Activated CD4-positive, alpha-beta T cell treated with anti-CD3 and anti-CD28 coated beads, Interleukin-2, amount 50 U/mL, for 24 hours (primary cell): ENCODE data around the gene ZBTB20.

Experiments
- DNase-seq, 2 donors: peaks; one replicate each; pipeline ENCODE4 v3.0.0-alpha.2; 2020; ENCODE audit warnings: low read depth in 1 of 2, low spot score in 1 of 2

Gene ZBTB20

DNA sequence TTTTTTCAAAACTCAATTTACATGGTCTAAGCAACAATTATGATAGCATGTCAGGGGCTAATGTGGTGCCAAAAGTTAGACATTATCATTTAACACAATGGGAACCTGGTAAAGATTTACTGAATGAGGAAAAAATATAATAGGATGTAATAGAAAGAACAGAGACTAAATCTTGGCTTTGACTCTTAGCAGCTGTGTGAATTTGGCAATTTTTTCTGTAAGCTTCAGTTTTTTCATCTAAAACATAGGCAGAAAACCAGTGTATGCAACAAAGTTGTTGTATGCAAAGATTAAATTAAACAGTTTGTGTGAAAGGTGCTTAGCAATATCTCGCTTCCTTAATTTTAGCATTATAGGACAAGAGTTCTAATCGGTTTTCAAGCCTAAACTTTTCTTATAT lies 57.6 kb downstream of the ZBTB20 start:
- no peak for DNase-seq

DNA sequence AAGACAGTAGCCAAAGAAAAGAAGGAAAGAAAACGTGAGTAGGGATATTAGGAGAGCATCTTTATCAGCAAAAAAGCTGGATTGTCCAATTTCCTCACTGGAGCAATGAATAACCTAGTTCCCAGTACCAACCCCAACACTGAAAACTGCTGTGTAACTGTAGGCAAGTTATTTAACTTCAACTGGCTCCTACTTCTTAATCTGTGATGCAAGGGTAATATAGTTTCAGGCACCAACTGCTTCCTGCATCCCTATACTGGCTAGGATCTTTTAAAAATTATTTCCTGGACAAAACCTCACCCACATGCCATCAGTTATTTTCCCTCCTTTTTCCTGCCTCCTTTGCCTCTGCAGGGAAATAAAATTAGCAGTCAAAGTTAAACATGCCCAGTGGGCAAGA lies 59.6 kb downstream of the ZBTB20 start:
- DNase-seq: no peak

GRCh38 chr3:115086344-115086743 lies 60.7 kb downstream of the ZBTB20 start:
- DNase-seq: no peak

- no peak for DNase-seq
Measured at GRCh38 chr3:115085197-115085865, 61.8 kb downstream of the ZBTB20 start.

GRCh38 chr3:115084686-115085085 lies 62.4 kb downstream of the ZBTB20 start:
- DNase-seq: no peak

DNA sequence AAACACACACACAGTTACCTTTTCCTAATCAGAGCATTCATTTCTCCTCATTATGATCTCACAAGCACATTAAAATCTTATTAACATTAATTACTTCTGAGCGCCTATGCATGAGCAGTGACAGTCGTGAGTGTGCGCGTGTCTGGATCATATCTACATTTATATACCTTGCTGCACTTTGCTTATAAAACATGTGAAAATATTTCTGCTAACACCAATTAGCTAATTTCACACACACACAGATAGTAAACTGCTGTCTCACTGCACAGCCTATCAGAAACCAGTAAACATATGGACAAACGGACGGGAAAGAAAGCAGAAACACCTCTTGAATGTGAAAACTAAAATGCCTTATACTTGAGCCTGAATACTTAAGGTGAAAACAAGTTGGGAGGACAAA lies 64.8 kb downstream of the ZBTB20 start:
- no peak for DNase-seq

DNA sequence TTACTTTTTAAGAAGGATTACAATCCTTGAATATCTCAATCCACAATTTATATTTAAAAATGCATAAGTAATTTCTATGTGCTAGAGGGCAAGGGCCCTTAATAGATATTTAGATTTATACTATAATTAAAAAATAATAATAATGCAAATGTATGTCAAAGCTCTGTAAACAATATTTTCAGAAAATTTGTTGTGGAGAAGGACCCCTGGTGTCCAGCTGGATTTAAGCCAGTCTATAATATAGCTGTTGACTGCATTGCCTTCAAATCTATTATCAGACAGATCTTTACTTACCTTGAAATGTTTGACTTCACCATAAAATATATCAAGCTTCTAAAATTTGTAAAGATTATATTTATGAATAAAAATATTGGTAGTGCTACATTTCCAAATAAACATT lies 65.6 kb downstream of the ZBTB20 start:
- no peak for DNase-seq

DNA sequence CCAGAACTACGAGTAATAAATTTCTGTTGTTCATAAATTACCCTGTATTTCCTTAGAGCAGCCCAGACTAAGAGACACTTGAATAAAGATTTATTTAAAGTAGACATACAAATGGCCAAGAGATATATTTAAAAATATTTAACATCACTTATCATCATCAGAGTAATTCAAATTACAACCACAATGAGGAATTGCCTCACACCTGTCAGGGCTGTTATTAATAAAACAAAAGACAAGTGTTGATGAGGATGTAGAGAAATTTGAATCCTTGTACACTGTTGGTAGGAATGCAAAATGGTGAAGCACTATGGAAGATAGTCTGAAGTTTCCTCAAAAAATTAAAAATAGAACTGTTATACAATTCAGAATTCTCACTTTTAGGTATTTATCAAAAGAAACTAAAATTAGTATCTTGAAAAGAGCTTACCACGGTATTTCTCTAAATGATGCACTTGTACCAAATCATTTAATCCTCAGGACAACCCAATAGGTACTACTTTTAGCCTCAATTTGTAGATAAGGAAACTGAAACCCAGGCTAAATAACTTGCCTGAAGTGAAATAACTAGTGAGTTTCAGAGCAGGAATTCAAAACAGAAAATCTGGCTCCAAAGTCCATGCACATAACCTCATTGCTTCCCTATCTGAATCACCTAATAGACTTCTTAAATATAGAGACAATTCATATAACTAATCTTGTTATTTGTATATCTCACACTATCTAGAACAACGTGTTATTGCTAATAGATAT lies 69.4 kb downstream of the ZBTB20 start:
- DNase-seq: no peak

DNA sequence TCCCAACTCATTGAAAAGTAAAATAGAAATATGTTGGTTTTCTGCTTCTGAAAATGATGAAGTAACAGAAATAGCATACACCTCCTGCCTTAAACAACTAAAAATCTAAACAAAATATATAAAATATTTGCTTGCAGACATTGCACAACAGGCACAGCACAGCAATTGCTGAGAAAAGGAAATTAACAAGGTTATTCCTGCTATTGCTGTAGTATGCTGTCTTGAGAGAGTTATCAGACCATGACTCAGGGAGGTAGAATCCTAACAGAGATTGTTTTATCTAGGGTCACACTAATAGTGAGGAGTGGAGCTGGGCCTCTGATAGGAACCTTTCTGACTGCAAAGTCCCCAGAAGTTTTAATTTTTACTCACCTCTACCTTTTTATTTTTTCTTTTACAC lies 72.6 kb downstream of the ZBTB20 start:
- no peak for DNase-seq

GRCh38 chr3:115072265-115073021 lies 74.6 kb downstream of the ZBTB20 start:
- DNase-seq: no peak

DNA sequence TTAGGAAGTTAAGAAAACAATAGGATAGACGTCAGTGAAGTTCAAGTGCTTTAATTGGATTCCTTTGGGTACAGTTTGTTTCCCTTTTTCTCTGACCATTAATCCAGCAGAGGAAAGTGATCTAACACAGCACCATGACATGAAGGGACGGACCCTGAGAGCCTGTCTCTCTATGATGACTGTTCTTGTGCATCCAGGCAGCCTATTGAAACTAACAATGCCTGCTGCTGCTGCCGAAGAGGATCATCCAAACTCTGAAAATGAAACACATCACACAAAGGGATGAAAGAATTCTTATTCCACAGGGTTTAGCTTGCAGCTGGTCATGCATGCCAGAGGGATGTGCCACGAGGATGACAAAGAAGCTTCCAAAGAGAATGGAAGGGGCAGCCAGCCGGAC lies 75.5 kb downstream of the ZBTB20 start:
- no peak for DNase-seq

- DNase-seq: no peak
Measured at GRCh38 chr3:115071166-115071565, 75.9 kb downstream of the ZBTB20 start.

DNA sequence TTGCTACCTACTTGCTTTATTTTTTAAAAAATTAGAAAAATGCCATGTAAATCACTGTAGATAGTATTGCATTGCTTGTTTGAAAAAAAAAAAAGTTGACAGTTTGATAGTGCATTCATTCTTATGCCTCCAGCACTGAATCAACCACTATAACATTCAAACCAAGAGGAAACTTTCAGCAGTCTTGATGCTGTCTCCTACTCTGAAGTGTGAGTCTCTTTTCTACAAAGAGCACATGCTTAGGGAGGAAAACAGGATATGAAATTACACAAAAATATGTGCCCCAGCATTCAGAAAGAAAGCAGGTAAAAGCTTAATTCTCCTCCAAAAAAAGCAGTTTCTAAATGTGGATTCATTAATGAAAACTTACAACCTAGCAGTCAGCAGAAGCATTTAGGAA lies 78.3 kb downstream of the ZBTB20 start:
- no peak for DNase-seq

GRCh38 chr3:115062412-115062956 lies 84.6 kb downstream of the ZBTB20 start:
- DNase-seq: no peak

DNA sequence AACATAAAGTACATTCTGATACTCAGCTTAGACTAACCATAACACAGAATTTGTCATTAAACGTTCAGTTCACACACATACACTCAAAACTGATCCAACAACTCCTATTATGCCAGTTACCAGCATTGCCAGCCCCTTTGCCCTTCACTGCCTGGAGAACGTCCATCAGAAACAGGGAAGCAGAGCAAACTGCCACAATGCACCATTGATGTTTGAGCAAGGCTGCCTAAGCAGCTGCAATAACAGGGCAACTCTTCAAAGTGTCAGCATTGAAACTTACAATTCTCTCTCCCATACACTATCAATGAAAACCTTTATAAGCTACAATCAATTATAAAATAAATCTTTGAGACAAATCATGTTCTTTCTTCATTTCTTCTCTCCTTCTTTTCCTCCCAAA lies 85.1 kb downstream of the ZBTB20 start:
- no peak for DNase-seq

GRCh38 chr3:115052906-115053305 lies 94.2 kb downstream of the ZBTB20 start:
- DNase-seq: no peak

DNA sequence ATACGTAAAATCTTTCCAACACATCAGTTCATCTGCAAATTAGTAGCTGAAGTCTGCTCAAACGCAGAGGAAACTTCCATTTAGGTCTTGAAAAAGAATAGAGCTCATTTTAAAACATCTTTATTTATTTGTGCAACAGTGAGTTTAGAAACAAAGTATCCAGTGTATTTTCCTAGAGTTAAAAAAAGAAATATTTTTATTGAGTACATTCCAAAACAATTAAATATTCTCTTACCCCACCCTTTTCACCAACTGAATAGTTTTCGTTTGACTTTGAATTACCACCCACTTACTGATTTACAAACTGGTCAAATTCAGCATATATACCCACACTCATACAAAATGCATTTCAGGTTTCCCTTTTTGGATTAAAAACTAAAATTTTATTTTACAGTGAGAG lies 104.7 kb downstream of the ZBTB20 start:
- no peak for DNase-seq

DNA sequence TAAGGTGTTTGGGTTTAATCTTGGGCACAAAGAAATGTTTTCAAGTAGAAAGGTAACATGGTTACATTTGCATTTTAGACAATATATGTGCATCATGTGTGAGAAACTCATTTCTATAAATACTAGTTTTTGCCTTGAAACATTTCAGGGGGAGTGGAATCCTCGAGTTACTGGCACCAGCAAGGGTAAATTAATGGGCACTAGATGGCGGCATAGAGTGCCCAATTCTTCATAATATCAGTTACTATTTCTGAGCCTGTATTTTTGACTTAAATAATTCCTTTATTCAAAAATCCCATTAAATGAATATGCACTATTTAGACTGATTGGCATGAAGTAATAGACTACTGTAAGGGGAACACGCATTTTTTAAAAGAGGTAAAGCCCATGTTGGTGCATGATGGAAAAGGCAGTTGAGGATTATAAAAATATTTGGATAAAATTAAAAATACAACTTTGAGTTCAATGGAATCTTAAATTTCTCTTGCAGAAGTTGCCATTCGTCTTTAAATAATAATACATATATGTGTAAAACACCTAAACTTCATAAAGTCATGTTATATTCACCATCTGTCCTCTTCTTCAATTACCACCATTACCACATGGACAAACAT lies 106.3 kb downstream of the ZBTB20 start:
- DNase-seq: peak in 1 of 2 donors; percentile 19

- no peak for DNase-seq
Measured at GRCh38 chr3:115040246-115040645, 106.8 kb downstream of the ZBTB20 start.

DNA sequence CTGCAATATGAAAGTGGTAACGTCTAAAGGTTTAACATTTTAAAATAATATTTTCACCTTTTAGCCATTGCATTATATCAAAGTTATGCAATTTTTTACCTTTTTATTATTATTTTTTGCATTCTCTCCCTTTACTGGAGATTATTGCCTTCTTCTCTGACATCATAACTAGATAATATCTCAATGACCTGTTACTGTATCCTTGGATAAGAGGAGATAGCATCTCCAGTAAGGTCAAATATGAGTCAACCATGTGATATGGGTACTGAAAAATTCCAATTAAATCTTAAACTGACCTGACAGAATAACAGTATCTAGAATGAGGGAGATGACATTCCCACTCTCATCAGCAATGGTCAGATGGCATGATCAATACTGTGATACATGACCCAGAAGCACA lies 108.3 kb downstream of the ZBTB20 start:
- no peak for DNase-seq

DNA sequence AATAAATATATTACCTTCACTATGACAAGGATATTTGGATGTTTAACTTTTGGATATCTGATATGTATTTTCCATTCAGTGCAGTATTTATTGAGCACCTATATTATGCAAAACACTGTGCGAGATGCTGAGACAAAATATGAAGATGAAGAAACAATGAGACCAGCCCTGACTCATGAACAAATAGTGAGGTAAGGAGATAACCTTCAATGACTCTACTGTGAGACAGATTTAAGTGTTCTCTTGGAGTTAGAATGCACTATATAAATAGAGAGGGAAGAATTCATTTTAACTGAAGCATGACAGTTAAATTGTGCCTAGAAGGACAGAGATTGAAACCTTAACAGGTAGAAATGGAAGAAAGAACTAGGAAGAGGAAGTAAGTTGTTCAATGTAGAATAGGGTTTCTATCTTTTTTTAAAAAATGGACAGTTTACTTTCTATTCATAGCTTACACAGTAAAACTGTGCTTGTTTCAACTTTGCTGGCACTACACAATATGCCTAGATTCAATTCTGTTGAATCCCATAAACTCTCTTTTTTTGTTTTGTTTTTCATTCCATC lies 124.2 kb downstream of the ZBTB20 start:
- no peak for DNase-seq
